ENCODE results near the gene AATK. TPM values are rescaled to one million over a fixed set of nuclear protein-coding genes. Genes with fewer than 3 reads are reported as not detected.

Gene AATK
- total and polyA plus RNA-seq, 2 donors (not counting 3 experiments of a cell fraction or from before 2014, with no cell fraction given), result 0.69 to 1.00 TPM

GRCh38 chr17:81108220-81108619 lies 57.8 kb downstream of the AATK start:
- TF ChIP-seq POLR2A (IDR thresholded peaks at IDR 0.05; ENCODE audit: low read depth, low read length) (no peak), MAX (IDR thresholded peaks at IDR 0.05; ENCODE audit: insufficient read depth, insufficient read length) (no peak), EZH2 (IDR thresholded peaks at IDR 0.05; ENCODE audit: borderline replicate concordance, low read depth, low read length, severe bottlenecking) (no peak), MYC (IDR thresholded peaks at IDR 0.05; ENCODE audit: low read depth, low read length) (no peak), CTCF (IDR thresholded peaks at IDR 0.05; ENCODE audit: extremely low read depth in 1 of 2, insufficient read depth in 1 of 2, low read depth in 1 of 2, low read length in 2 of 2) (no peak), FOS (IDR thresholded peaks at IDR 0.05; ENCODE audit: borderline replicate concordance, insufficient read depth, low read length) (no peak), POLR2AphosphoS5 (IDR thresholded peaks at IDR 0.05; ENCODE audit: insufficient read depth, low read depth, low read length) (no peak), GATA2 (IDR thresholded peaks at IDR 0.05; ENCODE audit: insufficient read depth, insufficient read length, low read depth, low read length) (no peak)
- POLR2A ChIA-PET, result no interaction called here
- H3K4me3 ChIP-seq (replicated peaks in 1 of 3; ENCODE audit: insufficient read depth in 1 of 3, low read depth in 1 of 3, low read length in 3 of 3), result no peak overlapping the region
- no peak overlapping the region for H2AFZ ChIP-seq (ENCODE audit: low read depth, low read length)
- intact Hi-C loops (cut with micrococcal nuclease), result no loop called here
- H3K9ac ChIP-seq (replicated peaks; ENCODE audit: extremely low read depth, insufficient read depth, low read length), result no peak overlapping the region
- no peaks in the 10 kb centered on the region for H3K27me3 ChIP-seq (ENCODE audit: control insufficient read depth in 2 of 2, insufficient read depth in 2 of 2, low read length in 2 of 2)
- dilution Hi-C loops (cut with MboI; ENCODE audit: extremely low pct_ligation_motif_present, low sequenced_read_pairs), result no loop called here
- H3K9me1 ChIP-seq (replicated peaks; ENCODE audit: control insufficient read depth, extremely low read depth, insufficient read depth, low read length), result no peaks in the 10 kb centered on the region
- H3K9me3 ChIP-seq (replicated peaks; ENCODE audit: control insufficient read depth, insufficient read depth, low read length), result no peaks in the 10 kb centered on the region
- no TSS peak for BruUV-seq (replicated peaks)
- no peak overlapping the region for H3K27ac ChIP-seq (ENCODE audit: insufficient read depth, low read depth, low read length)
- FAIRE-seq (no peak), DNase-seq (ENCODE audit: low read depth, low spot score) (no peak)
- CTCF ChIA-PET, result no interaction called here
- H4K20me1 ChIP-seq (replicated peaks; ENCODE audit: control insufficient read depth, extremely low read depth, insufficient read depth, low read length), result no peaks in the 10 kb centered on the region
- H3K79me2 ChIP-seq (ENCODE audit: control insufficient read depth, insufficient read depth, low read length), result no peaks in the 10 kb centered on the region
- H3K36me3 ChIP-seq (ENCODE audit: control insufficient read depth in 2 of 2, extremely low read depth in 1 of 2, insufficient read depth in 2 of 2, low read length in 2 of 2), result no peaks in the 10 kb centered on the region
- H3K4me2 ChIP-seq (ENCODE audit: insufficient read depth, low read length), result no peak overlapping the region
- no peaks in the 10 kb centered on the region for H3K4me1 ChIP-seq (ENCODE audit: control insufficient read depth, extremely low read depth, insufficient read depth, low read length)

Data from endothelial cell of umbilical vein (primary cell).